H9 (cell line): ENCODE results near the gene CKS1B. TPM values are rescaled to one million over a fixed set of nuclear protein-coding genes. Genes with fewer than 3 reads are reported as not detected.

Experiments
- DNase-seq: peaks from one replicate; pipeline ENCODE4 v3.0.0-alpha.2; 2017
- H2AFZ ChIP-seq: one replicate; pipeline ENCODE4 v1.6.1; 2013; ENCODE audit warnings: mild to moderate bottlenecking, low read length, control low read depth, moderate library complexity
- H2AK5ac ChIP-seq: 2 replicates; pipeline ENCODE4 v1.6.1; 2013; ENCODE audit warnings: low read length, control low read depth, mixed read lengths; ENCODE audit not compliant: insufficient read length
- H2BK120ac ChIP-seq: one replicate; pipeline ENCODE4 v1.6.1; 2013; ENCODE audit warnings: low read depth, mild to moderate bottlenecking, low read length, control low read depth, inconsistent platforms; ENCODE audit not compliant: poor library complexity, severe bottlenecking
- H2BK12ac ChIP-seq: 2 replicates; pipeline ENCODE4 v1.6.1; 2013; ENCODE audit warnings: low read length, control low read depth, mixed read lengths, low read depth; ENCODE audit not compliant: insufficient read length
- H2BK15ac ChIP-seq: 2 replicates; pipeline ENCODE4 v1.6.1; 2013; ENCODE audit warnings: low read depth, low read length, control low read depth
- H2BK20ac ChIP-seq: one replicate; pipeline ENCODE4 v1.6.1; 2013; ENCODE audit warnings: low read depth, mild to moderate bottlenecking, low read length, control low read depth, inconsistent platforms; ENCODE audit not compliant: poor library complexity, severe bottlenecking
- H2BK5ac ChIP-seq: 2 replicates; pipeline ENCODE4 v1.6.1; 2013; ENCODE audit warnings: low read length, control low read depth, mixed read lengths; ENCODE audit not compliant: insufficient read length
- H3K14ac ChIP-seq: 2 replicates; pipeline ENCODE4 v1.6.1; 2013; ENCODE audit warnings: low read length, control low read depth; ENCODE audit not compliant: insufficient read depth
- H3K18ac ChIP-seq: 2 replicates; pipeline ENCODE4 v1.6.1; 2013; ENCODE audit warnings: low read depth, mild to moderate bottlenecking, mixed read lengths, low read length, control low read depth; ENCODE audit not compliant: insufficient read length
- H3K23ac ChIP-seq: 2 replicates; pipeline ENCODE4 v1.6.1; 2013; ENCODE audit warnings: low read length, control low read depth, mixed read lengths, low read depth; ENCODE audit not compliant: insufficient read length
- H3K23me2 ChIP-seq: 2 replicates; pipeline ENCODE4 v1.6.1; 2013; ENCODE audit warnings: low read depth, mild to moderate bottlenecking, mixed read lengths, low read length, control low read depth; ENCODE audit not compliant: insufficient read length, poor library complexity, severe bottlenecking
- H3K27ac ChIP-seq: 2 replicates; pipeline ENCODE4 v1.5.1; 2013; ENCODE audit warnings: low read length, control low read depth, mixed read lengths, low read depth; ENCODE audit not compliant: insufficient read length
- H3K27me3 ChIP-seq: 2 replicates; pipeline ENCODE4 v1.6.1; 2013; ENCODE audit warnings: low read length, control low read depth, inconsistent platforms; ENCODE audit not compliant: insufficient read depth
- H3K4ac ChIP-seq: 2 replicates; pipeline ENCODE4 v1.6.1; 2013; ENCODE audit warnings: low read depth, mild to moderate bottlenecking, control low read depth, inconsistent platforms, low read length, moderate library complexity
- H3K4me1 ChIP-seq: 2 replicates; pipeline ENCODE4 v1.6.1; 2013; ENCODE audit warnings: low read length, control low read depth, inconsistent platforms; ENCODE audit not compliant: insufficient read depth
- H3K4me2 ChIP-seq: 2 replicates; pipeline ENCODE4 v1.6.1; 2013; ENCODE audit warnings: low read length, control low read depth, mixed read lengths; ENCODE audit not compliant: insufficient read length, insufficient read depth
- H3K56ac ChIP-seq: 2 replicates; pipeline ENCODE4 v1.6.1; 2013; ENCODE audit warnings: low read depth, mild to moderate bottlenecking, mixed read lengths, low read length, control low read depth; ENCODE audit not compliant: insufficient read length
- H3K79me1 ChIP-seq: 2 replicates; pipeline ENCODE4 v1.6.1; 2013; ENCODE audit warnings: low read depth, mild to moderate bottlenecking, moderate library complexity, low read length, control low read depth, inconsistent platforms; ENCODE audit not compliant: insufficient read depth, poor library complexity, severe bottlenecking
- H3K79me2 ChIP-seq: 2 replicates; pipeline ENCODE4 v1.6.1; 2013; ENCODE audit warnings: low read length, control low read depth, inconsistent platforms; ENCODE audit not compliant: insufficient read depth
- H3K9ac ChIP-seq: 2 replicates; pipeline ENCODE4 v1.6.1; 2013; ENCODE audit warnings: low read length, control low read depth, mixed read lengths; ENCODE audit not compliant: insufficient read length; ENCODE audit errors: extremely low read depth
- H3K9me3 ChIP-seq: one replicate; pipeline ENCODE4 v1.6.1; 2013; ENCODE audit warnings: low read depth, low read length, inconsistent platforms; ENCODE audit not compliant: control insufficient read depth
- H3T11ph ChIP-seq: one replicate; pipeline ENCODE4 v1.6.1; 2013; ENCODE audit warnings: mild to moderate bottlenecking, low read length, control low read depth, inconsistent platforms
- H4K20me1 ChIP-seq: one replicate; pipeline ENCODE4 v1.6.1; 2013; ENCODE audit not compliant: control insufficient read depth, insufficient read length, insufficient read depth
- H4K5ac ChIP-seq: 2 replicates; pipeline ENCODE4 v1.6.1; 2013; ENCODE audit warnings: low read depth, mild to moderate bottlenecking, mixed read lengths, low read length, control low read depth; ENCODE audit not compliant: insufficient read length
- H4K8ac ChIP-seq: replicated peaks from 2 replicates; pipeline ENCODE4 v1.6.1; 2013; ENCODE audit warnings: low read length, control low read depth, mixed read lengths, low read depth; ENCODE audit not compliant: insufficient read length
- H4K91ac ChIP-seq: 2 replicates; pipeline ENCODE4 v1.6.1; 2013; ENCODE audit warnings: low read depth, mild to moderate bottlenecking, moderate library complexity, mixed read lengths, low read length, control low read depth; ENCODE audit not compliant: insufficient read length
- H3K27ac Mint-ChIP-seq, 3 experiments: 2 replicates in 2 of 3; 3 replicates in 1 of 3; pipeline ENCODE4 v1.8.0; 2020 to 2021; ENCODE audit warnings: mixed read lengths in 3 of 3, mild to moderate bottlenecking in 1 of 3, moderate library complexity in 1 of 3
- H3K27me3 Mint-ChIP-seq: 2 replicates; pipeline ENCODE4 v1.8.0; 2021; ENCODE audit warnings: low read depth, mild to moderate bottlenecking, moderate library complexity, mixed read lengths
- H3K36me3 Mint-ChIP-seq, 3 experiments: 2 replicates in 2 of 3; 3 replicates in 1 of 3; pipeline ENCODE4 v1.8.0; 2020 to 2021; ENCODE audit warnings: low read depth in 3 of 3, mixed read lengths in 3 of 3; ENCODE audit not compliant: insufficient read depth in 1 of 3
- H3K4me1 Mint-ChIP-seq, 2 experiments: 2 replicates each; pipeline ENCODE4 v1.8.0; 2020; ENCODE audit warnings: mixed read lengths in 2 of 2
- H3K4me3 Mint-ChIP-seq, 2 experiments: 2 replicates in 1 of 2; 3 replicates in 1 of 2; pipeline ENCODE4 v1.8.0; 2020 to 2021; ENCODE audit warnings: mild to moderate bottlenecking in 2 of 2, mixed read lengths in 2 of 2, moderate library complexity in 1 of 2
- H3K9me3 Mint-ChIP-seq, 2 experiments: 2 replicates in 1 of 2; 3 replicates in 1 of 2; pipeline ENCODE4 v1.8.0; 2020; ENCODE audit warnings: mild to moderate bottlenecking in 2 of 2, mixed read lengths in 2 of 2, moderate library complexity in 1 of 2
- WGBS: extraction: QIAGEN DNeasy Blood & Tissue Kit; methylation state at CpG from one replicate; pipeline ENCODE4 v1.1.7; 2013; ENCODE audit warnings: missing lambda C conversion rate, low lambda C conversion rate, mixed read lengths; ENCODE audit not compliant: insufficient read length; ENCODE audit errors: extremely low coverage; 5-methylcytosine and 5-hydroxymethylcytosine counted together
- total RNA-seq: library from RNA; stranded (reverse); gene quantifications from 2 replicates; pipeline ENCODE4 v1.2.1, GENCODE V29; 2021
- TF ChIP-seq, protein P1 (sequence below): fragments of 200-600 bp; sonication (generic); conservative IDR thresholded peaks from 3 replicates; pipeline ENCODE4 v1.8.0; 2021; ENCODE audit warnings: antibody characterized with exemption, mild to moderate bottlenecking

The CKS1B gene
- total RNA-seq, 1 experiment from 2014 or later, result 279 TPM

GRCh38 chr1:154994591-154994990 is 20.1 kb downstream of the CKS1B start:
- H4K5ac ChIP-seq, result no peak overlapping the region
- no peak overlapping the region for H3K27ac ChIP-seq
- H3K9me3 ChIP-seq, result no peaks in the 10 kb centered on the region
- H3K9ac ChIP-seq, result no peak overlapping the region
- no peak overlapping the region for H3K56ac ChIP-seq
- no peak overlapping the region for H4K8ac ChIP-seq
- H3K14ac ChIP-seq, result no peak overlapping the region
- H3K4me3 Mint-ChIP-seq, result no peak overlapping the region
- H2AFZ ChIP-seq, result no peak overlapping the region
- no peak overlapping the region for H2BK12ac ChIP-seq
- no peak overlapping the region for H3K4me2 ChIP-seq
- peaks cover 10 to 20% (median 17%) of the 10 kb centered on the region in 3 experiments; a peak in 6 of 7 replicates for H3K36me3 Mint-ChIP-seq
- H2BK20ac ChIP-seq, result no peak overlapping the region
- peak; percentile 22 for DNase-seq
- H3K18ac ChIP-seq, result no peak overlapping the region
- no CpG with 5 or more reads among the region's 3 CpGs for WGBS
- H4K20me1 ChIP-seq, result no peaks in the 10 kb centered on the region
- H3K23ac ChIP-seq, result no peak overlapping the region
- H3K23me2 ChIP-seq, result peaks cover 4% of the 10 kb centered on the region
- H2BK120ac ChIP-seq, result no peak overlapping the region
- H4K91ac ChIP-seq, result no peak overlapping the region
- H3T11ph ChIP-seq, result no peak overlapping the region
- TF ChIP-seq, protein P1, sequence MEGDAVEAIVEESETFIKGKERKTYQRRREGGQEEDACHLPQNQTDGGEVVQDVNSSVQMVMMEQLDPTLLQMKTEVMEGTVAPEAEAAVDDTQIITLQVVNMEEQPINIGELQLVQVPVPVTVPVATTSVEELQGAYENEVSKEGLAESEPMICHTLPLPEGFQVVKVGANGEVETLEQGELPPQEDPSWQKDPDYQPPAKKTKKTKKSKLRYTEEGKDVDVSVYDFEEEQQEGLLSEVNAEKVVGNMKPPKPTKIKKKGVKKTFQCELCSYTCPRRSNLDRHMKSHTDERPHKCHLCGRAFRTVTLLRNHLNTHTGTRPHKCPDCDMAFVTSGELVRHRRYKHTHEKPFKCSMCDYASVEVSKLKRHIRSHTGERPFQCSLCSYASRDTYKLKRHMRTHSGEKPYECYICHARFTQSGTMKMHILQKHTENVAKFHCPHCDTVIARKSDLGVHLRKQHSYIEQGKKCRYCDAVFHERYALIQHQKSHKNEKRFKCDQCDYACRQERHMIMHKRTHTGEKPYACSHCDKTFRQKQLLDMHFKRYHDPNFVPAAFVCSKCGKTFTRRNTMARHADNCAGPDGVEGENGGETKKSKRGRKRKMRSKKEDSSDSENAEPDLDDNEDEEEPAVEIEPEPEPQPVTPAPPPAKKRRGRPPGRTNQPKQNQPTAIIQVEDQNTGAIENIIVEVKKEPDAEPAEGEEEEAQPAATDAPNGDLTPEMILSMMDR, result no peak
- no peak overlapping the region for H2AK5ac ChIP-seq
- no peaks in the 10 kb centered on the region for H3K27me3 ChIP-seq
- H3K27me3 Mint-ChIP-seq, result peaks cover 3% of the 10 kb centered on the region
- no peak overlapping the region for H2BK5ac ChIP-seq
- peaks cover 0 to 2% of the 10 kb centered on the region in 2 experiments; a peak in 2 of 5 replicates for H3K9me3 Mint-ChIP-seq
- H3K27ac Mint-ChIP-seq, result no peak overlapping the region
- peaks cover 8 to 20% of the 10 kb centered on the region in 2 experiments for H3K4me1 Mint-ChIP-seq
- H3K79me1 ChIP-seq, result no peaks in the 10 kb centered on the region
- no peaks in the 10 kb centered on the region for H3K79me2 ChIP-seq
- no peak overlapping the region for H3K4ac ChIP-seq
- H2BK15ac ChIP-seq, result no peak overlapping the region
- H3K4me1 ChIP-seq, result no peaks in the 10 kb centered on the region; the same call in 1 of the 2 replicates
